ENCODE measurements around the gene EPDR1.
"Not testable (repeated sequence)": the region's sequence is repeated elsewhere in the genome, so short reads cannot be mapped to it uniquely, and the experiment has no call there.

Gene EPDR1

DNA sequence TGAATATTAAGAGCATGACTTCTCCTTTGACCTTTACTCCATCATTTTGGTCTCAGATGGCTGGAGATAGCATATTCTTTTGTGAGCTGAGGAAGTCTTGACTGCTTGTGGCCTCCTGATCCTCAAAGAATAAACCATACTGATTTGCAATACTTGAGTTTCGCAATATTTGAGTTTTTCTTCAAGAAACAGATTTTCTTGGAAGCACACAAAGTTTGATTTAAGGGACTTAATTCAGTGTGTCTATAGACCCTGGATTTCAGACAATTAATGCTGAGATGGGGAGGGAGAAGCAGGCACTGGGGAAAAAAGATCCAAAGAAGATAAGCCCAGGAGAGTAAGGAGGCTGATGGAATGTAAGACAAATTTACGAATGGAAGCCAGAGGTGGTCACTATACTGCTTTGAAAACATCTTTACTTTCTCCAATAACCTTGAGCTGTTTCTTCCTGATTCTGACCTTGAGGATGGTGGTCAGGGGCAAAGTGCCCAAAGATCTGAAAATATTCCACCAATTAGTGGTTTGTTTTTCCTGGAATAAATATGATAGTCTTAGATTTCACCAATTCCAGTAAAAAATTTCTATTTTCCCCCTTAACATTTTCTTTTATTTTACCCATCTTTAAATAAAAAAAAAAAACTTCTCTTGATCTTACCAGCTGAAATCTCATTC lies 7.5 kb downstream of the EPDR1 start:
- no peak for DNase-seq

DNA sequence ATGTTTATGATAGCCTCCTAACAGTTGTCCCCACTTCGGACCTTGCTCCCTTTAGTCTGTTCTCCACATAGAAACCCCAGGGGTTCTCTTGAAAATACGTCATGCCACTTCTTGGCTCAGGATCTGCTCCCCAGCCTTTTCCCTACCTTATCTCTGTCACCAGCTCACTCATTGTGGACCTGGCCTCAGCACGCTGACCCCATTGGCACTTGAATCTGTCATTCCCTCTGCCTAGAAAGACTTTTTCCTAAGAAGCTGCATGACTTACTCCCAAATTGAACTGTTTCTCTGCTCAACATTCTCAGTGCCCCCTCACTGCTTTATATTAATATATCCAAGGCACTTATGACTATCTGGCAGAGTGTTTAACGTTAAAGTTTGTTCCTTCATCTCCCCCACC lies 8.4 kb downstream of the EPDR1 start:
- DNase-seq: no peak

DNA sequence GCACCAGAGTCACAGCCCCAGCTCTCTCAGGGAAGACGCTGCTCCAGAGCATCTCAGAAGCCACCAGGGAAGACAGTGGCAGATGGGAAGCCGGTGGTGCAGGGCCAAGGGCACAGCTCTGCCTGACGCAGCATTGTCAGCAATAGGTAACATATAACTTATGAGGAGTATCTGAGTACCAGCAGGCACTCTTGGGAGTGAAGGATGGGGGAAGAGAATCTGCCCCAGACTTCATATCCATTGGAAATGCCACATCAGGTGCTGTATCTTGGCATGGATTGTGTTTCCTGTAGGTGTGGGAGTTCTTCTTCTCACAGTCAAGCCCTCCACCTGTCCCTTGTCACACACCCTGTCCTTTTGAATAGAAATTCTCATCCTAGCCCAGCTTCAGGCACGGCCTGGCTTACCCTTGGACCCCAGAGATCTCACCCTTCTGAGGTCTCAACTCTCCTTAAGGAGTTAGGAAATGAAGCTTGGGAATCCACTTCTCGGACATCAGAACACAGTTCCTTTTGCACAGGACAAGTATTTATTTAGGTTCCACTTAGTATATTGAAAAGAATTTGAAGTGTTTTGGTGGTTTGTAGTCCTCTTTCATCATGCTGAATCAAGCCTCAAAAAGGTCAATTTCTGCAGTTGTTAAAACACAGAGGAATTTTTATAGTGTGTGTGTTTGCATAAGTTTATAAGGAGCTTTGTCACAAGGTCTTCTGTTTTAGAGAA lies 9.9 kb downstream of the EPDR1 start:
- no peak for DNase-seq

DNA sequence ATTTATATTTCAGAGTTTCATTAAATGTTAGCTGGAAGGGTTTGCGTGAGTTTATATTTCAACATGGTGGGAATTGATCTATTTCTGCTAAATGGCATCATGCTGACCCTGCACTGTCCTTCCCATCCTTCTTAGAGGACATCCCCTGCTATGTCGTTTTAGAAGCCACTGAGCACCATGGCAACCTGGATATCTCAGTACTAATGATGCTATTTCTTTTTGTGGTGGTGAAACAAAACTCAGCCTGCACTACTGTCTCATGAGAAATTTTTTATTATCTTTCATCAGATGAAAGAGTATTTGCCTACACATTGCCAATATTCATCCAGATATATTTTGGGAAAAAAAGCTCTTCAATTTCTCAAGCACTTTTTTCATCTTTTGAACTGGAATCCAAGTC lies 12.1 kb downstream of the EPDR1 start:
- no peak for DNase-seq

DNA sequence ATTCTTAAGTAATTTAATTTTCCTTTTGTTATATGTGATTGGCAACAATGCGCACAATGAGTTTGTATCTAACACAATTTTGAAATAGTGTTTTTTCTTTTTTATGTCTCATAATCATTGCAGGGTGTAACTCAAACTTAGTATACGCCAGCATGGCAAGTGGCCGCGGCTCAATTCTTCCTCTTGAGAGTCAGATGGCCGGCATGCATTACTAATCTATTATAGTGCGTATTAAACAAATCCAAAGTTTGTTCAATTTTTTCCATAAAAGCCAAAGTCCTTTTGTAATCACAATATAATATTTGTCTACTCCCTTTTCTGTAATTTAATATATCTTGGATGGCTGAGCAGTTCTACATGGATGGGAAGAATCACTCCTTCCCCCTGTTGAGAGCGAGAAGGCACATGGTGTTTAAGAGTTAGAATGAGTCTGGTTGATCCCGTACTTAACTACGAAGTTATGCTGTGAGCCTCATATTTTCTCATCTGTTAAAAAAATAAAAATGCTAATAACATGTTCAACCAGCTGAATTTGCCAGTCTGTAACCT lies 12.7 kb downstream of the EPDR1 start:
- no peak for DNase-seq

DNA sequence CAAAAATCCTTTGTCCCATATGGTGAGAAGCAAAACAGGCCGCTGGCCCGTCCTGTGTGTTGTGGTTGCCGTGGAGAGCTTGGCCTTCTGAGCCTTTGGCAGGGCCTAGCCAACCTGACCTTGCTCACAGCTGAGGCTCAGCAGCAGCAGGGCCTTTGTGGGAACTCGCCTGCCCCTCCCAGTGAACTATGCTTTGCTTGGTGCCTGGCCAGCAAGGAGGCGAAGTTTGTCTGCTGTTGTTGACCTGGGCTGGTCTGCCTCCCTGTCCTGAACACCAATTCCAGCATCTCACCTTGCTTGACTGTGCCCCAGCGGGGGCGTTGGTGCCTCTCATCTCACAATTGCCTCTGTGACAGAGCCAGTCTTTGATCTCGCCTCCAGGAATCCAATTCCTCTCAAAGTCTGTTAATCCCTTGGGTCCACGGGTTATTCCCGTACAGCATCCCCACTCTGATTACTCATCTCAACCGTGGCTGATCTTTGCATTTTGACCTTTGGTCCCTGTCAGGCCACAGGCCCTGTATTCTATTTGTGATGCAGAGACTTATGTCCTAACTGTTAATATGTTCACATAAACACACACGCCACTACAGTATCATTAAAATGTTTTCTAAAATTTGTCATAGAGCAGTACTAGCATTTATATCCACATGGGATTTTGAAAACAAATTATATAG lies 22.6 kb downstream of the EPDR1 start:
- DNase-seq: no peak

DNA sequence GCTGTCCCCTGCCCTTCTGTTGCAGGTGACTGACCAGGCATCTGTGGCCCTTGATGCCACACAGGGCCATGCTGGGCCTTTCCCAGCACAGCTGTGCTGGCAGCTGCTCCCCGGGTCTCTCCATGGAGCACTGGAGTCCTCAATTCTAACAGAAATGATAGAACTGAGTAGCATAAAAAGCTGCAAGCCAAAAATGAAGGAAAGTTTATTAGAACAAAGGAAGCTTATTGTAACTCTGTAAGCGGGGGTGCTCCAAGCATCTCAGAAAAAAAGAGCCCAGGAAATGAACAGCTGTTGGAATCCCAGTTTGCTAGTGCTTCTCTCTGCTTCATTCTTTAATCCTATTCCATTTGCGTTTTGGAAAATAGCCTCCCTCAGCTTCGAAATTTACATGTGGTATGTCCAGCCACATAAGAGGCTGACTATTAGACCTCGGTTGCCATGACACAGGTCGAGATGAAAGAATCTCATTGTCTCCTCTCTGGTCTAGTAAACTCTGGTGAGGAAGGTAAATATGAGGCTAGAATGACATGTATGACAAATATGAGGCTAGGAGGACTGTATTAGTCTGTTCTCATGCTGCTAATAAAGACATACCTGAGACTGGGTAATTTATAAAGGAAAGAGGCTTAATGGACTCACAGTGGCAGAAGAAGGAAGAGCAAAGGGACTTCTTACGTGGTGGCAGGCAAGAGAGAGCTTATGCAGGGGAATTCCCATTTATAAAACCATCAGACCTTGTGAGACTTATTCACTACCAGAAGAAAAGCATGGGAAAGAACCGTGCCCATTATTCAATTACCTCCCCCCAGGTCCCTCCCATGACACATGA lies 23.7 kb downstream of the EPDR1 start:
- no peak for DNase-seq

DNA sequence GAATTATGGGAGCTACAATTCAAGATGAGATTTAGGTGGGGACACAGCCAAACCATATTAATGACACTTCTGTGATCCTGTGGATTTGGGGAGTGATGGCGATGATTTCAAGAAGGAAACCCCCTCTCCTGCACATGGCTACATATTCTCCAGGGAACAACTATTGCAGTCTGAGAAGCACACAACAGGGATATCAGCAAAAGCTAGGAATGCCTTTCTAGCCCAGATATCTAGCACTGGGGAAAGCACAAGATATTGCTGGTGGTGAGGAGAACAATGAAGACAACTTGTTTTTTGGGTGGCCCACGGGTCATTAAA lies 24.3 kb downstream of the EPDR1 start:
- no peak for DNase-seq

DNA sequence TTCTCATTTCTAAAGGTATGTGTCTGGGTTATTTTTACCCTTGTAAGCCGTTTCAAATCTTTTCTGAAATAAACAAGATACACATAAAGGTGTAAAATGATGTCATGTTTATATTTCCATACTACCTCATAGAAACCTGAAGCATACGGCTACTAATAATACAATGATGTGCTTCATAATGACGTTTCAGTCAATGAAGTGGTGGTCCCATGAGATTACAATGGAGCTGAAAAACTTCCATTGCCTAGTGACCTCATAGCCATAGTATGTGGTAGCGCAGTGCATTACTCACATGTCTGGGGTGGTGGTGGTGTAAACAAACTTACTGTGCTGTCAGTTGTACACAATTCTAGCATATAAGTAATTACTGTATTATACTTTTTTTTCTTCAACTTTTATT lies 24.9 kb downstream of the EPDR1 start:
- DNase-seq: no peak

DNA sequence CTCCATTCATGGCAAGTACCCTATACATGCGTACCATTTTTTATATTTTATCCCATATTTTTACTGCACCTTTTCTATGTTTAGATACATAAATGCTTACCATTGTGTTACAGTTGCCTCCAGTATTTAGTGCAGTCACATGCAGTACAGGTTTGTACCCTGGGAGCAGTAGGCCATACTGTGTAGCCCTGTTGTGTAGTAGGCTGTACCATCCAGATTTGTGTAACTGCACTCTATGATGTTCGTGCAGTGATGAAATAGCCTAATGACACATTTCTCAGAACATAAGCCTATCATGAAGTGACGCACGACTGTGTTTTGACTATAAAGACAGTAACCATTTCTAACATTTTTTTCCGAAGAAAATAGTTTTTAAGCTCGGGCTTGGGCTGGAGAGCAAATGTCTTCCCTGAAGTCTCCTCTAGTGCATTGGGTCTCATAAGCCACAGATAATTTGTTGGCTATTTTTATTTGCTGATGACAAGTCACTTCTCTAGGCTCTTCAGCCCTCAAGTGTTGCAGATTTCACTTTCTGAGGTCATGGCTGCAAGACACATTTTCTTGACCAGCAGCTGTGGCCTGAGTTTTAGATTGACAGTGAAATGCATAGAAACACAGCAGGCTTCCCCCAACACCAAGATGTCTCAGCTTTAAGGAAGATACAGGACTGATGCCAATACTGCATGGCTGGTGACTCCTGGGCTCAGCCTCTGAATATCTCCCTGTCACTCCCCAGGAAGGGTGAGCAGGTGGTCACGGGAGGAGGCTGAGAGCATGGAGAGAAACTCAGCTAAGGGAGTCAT lies 26.9 kb downstream of the EPDR1 start:
- no peak for DNase-seq

DNA sequence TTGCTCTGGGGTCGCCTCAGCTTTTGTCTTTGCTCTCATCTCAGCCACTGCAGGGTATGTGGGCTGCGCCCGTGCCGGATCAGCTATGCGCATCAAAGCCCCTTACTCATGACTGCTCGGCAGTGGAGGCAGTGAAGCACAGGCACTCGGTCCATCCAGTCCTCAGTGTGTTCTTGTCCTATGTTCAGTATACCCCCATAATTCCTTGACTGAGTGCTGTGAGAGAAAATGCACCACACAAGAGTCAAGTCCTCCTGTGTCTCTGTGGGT lies 27.4 kb downstream of the EPDR1 start:
- DNase-seq: peak; percentile 13

DNA sequence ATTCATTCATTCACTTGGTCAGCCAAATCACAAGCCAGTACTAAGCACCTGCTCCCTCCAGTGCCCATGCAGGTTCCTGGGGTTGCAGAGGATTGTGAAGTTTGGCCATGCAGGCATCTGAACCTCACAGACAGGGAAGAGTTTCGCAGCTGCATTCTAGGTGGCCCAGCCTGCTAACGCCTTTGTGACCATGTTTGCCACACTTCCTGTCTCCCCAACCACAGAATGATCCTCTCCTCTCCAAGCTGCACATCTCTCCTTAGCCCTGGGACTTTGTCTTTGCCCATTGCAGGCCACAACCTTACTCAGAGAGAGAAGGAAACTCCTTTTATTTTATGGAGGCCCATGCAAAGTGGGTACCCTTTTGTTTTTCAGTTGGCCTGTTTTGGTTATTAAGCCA lies 31.8 kb downstream of the EPDR1 start:
- DNase-seq: no peak

DNA sequence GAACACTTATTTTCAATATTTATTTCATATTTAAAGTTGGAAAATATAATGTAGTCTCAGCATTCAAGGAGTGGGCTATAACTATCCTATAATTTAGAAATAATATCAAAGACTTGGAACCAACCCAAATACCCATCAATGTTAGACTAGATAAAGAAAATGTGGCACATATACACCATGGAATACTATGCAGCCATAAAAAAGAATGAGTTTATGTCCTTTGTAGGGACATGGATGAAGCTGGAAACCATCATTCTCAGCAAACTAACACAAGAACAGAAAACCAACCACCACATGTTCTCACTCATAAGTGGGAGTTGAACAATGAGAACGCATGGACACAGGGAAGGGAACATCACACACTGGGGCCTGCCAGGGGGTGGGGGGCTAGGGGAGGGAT lies 33.8 kb downstream of the EPDR1 start:
- DNase-seq: not testable (repeated sequence)

DNA sequence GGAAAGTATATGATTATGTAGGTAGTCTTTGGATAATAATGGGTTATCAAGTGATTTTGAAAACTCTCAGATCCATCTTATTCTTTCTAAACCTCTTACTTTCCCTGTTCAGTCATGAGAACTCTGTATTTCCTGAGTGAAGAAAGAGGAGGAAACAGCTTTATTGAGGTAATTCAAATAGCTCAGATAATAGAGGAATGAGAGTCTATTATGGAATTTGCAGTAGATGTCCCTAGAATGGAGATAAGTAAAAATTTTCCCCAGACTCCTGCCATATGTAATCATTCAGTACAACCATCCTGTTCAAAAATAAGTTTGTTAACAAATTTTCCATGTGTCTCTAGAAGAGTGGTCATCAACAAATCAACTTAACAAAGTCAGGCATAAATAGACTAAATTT lies 36.4 kb downstream of the EPDR1 start:
- DNase-seq: no peak

DNA sequence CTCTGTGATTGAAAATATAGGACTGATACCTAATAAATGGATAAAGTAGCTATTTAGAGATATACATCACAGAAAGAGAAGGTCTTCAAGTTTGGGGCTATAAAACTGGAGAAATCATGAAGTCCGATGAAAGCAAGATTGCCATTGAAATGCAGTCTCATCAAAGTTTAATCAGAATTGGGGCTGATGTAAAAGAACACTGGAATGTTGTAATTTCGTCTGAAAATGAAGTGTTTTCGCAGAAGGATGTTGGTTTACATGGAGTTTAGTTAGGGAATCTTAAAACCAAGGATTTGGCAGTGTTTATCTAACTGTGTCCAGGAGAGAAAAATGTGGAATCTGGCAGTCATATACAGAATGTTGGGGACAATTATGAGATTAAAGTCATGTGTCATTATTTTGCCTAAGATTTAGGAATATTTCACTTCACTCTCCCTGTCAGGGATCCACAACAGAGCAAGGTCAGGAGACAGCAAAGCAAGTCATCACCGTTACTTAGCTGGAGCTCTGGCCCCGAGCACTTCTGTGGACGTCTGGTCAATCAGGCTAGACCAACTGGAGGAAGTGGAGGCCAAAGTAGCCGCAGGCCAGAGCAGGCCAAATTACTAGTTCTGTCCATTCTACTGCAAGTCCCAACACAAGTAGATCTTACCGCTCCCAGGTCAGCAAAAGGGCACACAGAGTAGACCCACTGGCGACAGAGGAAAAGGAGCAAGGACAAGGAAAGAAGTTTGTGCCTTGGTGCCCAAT lies 37.0 kb downstream of the EPDR1 start:
- no peak for DNase-seq

DNA sequence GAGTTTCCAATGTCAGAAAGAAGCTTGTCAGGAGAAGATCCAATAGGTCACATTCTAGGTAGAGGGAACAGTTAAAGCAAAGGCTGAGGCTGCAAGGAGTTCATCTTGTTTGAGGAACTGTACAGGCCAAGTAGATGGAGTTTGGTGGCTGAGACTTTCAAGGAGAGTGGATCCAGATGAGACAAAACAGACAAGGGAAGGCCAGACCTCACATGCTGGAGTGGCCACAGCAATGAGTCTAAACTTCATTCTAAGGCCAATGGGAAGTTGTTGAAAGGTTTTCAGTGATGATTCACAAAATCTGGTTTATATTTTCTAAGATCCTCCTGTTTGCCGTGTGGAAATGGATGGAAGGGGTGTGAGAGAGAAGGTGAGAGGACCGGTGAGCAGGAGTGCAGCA lies 40.0 kb downstream of the EPDR1 start:
- DNase-seq: no peak

DNA sequence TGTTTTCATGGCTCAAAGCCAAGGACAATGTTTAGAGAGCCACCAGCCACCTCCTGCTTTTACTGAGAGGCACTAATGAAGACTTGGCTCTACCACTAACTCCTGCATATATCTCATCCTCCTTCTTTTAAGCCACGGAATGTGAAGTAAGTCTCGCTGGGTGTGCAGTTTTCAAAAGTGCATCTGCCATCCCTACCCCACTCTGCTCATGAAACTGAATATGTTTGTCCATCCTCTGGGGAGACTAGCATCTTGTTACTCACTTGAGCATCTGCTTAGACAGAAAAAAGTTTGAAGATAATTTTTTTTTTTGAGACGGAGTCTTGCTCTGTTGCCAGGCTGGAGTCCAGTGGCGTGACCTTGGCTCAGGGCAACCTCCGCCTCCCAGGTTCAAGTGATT lies 40.8 kb downstream of the EPDR1 start:
- no peak for DNase-seq

DNA sequence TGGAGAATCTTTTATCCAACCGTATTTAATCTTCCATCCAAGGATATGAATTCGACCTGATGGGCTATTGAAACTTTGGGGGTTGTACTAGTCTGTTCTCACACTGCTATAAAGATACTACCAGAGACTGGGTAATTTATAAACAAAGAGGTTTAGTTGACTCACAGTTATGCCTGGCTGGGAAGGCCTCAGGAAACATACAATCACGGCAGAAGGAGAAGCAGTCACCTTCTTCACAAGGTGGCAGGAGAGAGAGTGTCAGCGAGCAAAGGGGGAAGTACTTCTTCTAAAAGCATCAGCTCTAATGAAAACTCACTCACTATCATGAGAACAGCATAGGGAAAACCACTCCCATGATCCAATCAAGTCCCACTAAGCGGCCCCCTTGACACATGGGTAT lies 43.8 kb downstream of the EPDR1 start:
- no peak for DNase-seq

DNA sequence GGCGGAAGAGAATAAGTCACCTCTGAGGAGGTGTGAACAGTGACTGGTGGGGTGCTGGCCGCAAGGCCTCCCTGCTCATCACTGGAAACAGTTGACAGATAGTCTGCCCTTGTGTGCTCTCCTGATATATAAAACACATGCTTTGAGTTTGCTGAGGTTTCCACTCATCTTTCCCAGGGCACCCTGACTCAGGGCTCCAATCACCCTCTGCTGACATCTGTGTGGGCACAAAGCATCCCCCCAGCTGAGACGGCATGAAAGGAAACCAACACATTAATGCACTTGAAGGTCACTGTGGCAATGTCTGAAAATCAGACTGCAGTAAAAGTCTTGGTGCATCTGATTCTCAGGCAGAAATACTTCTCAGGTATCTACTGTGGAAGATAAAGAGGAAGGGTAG lies 49.8 kb downstream of the EPDR1 start:
- DNase-seq: no peak

DNA sequence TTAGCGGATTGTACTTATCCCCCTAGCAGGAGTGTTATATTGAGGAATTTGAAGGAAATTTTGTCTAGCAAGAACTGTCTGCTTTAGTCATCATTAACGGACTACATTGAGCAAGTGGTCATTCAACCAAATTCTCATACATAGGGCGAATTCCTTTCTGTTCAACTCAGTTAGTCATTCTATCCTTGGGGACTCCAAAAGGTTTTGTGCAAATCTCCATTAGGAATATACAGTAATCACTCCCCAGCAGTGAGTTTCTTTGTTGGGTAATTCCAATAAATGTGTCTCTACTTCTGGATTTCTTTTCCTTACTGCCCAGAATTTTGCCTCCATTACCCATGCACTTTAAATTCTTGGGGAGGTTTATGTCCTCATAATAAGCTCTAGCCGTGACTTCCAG lies 51.1 kb downstream of the EPDR1 start:
- no peak for DNase-seq

DNA sequence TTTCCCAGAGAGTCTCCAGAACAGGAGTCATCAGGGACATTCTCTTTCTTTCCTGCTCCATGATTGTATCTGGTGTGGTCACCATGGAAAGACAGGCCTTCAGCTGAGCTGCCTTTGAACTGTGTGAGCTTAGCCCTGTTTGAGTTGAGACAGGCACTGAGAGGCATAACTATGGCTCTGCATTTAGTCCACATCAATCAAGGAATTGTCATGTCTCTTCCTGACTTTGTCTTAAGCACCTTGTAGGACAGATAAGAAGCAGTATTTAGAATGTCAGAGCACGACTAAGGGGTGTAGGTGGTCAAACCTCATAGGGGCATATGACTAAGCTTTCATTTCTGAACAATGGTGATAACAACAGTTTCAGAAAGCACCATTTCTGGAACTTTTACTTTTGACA lies 53.5 kb downstream of the EPDR1 start:
- DNase-seq: no peak

DNA sequence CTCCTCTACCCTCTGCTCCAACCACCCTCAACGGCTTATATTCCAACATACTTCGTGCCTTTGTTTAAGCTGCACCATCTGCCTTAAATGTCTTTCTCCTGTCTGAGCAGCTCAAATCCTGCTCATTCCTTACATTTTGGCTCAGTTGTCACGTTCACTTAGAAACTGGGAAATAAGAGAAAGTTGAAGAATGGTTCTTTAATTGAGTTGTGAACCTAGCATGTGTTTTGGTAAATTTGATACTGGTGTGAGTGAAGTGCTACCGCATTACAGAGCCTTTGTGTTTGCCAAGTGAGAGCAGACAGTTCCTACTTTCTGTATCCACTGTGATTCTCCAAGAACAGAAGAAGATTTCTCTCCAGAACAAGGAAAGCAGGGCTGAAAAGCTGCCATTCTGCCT lies 54.3 kb downstream of the EPDR1 start:
- DNase-seq: no peak
